GM18499 (cell line): ENCODE results near the gene VAMP7.
"Not testable (repeated sequence)": the region's sequence is repeated elsewhere in the genome, so short reads cannot be mapped to it uniquely, and the experiment has no call there.

ENCODE experiments used
- ATAC-seq: cut with Tn5 transposase; IDR thresholded peaks from one replicate; pipeline ENCODE4 v1.9.1; 2021; ENCODE audit warnings: moderate number of reproducible peaks; ENCODE audit not compliant: insufficient read depth, unreplicated experiment

The VAMP7 gene

GRCh38 chrX:155986995-155987394 lies 105.8 kb downstream of the VAMP7 start:
- not testable (repeated sequence) for ATAC-seq

DNA sequence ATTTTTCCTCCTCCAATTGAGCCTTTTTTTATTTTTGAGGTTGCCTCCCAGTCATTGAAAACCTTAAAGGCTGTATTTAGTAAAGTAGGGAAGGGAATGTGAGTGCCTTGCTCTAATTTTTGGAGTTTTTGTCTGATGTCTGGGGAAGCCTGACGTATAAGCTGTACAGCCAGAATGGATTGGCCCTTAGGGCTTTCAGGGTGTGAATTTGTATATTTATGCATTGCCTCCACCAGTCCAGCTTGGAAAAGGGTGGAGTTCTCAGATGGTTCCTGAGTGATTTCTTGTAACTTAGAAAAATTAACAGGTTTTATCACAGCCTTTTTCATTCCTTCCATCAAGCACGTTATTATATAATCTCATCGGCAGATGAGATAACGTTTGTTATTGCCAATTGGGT lies 107.7 kb downstream of the VAMP7 start:
- ATAC-seq: no peak
